Measurements from ENCODE around the gene ZNF581. TPM values are rescaled to one million over a fixed set of nuclear protein-coding genes. Genes with fewer than 3 reads are reported as not detected.

ZNF581 gene
- total RNA-seq, 1 donor from 2014 or later = 24.7 TPM

DNA sequence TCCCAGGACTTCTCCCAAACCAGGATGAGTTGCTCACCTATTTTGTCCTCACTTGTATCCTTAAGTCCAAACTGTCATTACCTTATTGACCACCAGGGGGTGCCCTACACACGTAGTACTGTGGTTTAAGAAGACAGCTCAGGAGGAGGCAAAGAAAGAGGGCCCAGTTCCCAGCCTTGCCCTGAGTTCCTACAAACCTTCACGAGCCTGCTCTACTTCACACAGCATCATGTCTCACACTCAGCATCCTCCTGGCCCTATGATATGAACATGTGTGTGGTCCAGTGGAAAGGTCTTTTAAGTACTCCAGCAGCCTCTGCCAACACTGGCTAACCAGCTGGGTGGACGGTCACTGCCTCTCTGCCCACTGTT lies 11.0 kb upstream of the ZNF581 start:
- TF ChIP-seq, protein P1, sequence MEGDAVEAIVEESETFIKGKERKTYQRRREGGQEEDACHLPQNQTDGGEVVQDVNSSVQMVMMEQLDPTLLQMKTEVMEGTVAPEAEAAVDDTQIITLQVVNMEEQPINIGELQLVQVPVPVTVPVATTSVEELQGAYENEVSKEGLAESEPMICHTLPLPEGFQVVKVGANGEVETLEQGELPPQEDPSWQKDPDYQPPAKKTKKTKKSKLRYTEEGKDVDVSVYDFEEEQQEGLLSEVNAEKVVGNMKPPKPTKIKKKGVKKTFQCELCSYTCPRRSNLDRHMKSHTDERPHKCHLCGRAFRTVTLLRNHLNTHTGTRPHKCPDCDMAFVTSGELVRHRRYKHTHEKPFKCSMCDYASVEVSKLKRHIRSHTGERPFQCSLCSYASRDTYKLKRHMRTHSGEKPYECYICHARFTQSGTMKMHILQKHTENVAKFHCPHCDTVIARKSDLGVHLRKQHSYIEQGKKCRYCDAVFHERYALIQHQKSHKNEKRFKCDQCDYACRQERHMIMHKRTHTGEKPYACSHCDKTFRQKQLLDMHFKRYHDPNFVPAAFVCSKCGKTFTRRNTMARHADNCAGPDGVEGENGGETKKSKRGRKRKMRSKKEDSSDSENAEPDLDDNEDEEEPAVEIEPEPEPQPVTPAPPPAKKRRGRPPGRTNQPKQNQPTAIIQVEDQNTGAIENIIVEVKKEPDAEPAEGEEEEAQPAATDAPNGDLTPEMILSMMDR (IDR thresholded peaks at IDR 0.05) = peak; percentile 83
- Mint-ChIP-seq H3K4me1 (ENCODE audit: low read depth) (peaks cover 36% of the 10 kb centered on the region), H3K27me3 (ENCODE audit: low read depth) (no peaks in the 10 kb centered on the region), H3K9me3 (ENCODE audit: low read depth) (no peaks in the 10 kb centered on the region), H3K36me3 (ENCODE audit: low read depth) (peaks cover 3% of the 10 kb centered on the region), H3K4me3 (ENCODE audit: unreplicated experiment) (no peak overlapping the region), H3K27ac (ENCODE audit: unreplicated experiment) (no peak overlapping the region)
- DNase-seq (ENCODE audit: low spot score) = no peak

DNA sequence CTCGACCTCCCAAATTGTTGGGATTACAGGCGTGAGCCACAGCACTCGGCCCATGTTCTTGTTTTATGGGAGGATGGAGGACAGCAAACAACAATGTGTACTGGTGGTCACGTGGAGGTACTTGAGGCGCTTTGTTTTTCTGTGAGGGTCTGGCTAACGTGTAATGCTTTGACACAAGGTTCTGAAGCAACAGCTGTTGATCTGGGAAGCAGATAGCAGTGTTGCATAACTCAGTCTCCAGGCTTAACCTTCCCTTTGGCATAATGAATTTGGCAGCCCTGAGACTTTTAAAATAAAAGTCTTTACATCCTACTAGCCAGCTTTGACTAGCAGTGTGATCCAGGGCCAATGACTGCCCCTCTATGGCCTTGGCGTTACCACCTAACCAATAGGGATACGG lies 9.6 kb upstream of the ZNF581 start:
- Mint-ChIP-seq H3K27me3 (ENCODE audit: low read depth) (no peaks in the 10 kb centered on the region), H3K27ac (ENCODE audit: unreplicated experiment) (peak overlapping the region; percentile 100), H3K9me3 (ENCODE audit: low read depth) (no peaks in the 10 kb centered on the region), H3K36me3 (ENCODE audit: low read depth) (peaks cover 6% of the 10 kb centered on the region), H3K4me1 (ENCODE audit: low read depth) (peaks cover 43% of the 10 kb centered on the region), H3K4me3 (ENCODE audit: unreplicated experiment) (peak overlapping the region; percentile 95)
- TF ChIP-seq, protein P1 (IDR thresholded peaks at IDR 0.05) = no peak
- DNase-seq (ENCODE audit: low spot score) = no peak

DNA sequence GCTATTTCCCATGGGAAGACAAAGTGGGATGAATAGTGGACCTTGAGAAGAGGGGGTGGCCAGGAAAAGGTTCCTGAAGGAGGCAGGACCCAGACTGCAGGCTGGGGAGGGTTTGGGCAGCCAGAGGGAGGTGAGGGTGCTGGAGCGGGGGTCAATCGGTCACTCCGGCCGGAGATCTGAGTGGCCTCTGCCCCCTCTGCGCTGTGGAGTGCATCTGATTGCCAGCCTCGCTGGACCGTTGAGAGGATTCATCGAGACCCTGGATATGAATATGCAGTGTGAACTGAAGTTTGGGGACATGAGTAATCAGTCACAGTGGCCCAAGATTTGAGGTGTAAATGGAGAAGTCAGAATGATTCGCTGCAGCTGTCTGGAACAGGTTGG lies 8.1 kb upstream of the ZNF581 start:
- H3K4me3 Mint-ChIP-seq (ENCODE audit: unreplicated experiment) = peak overlapping the region; percentile 95
- no peaks in the 10 kb centered on the region for H3K27me3 Mint-ChIP-seq (ENCODE audit: low read depth)
- peak overlapping the region; percentile 100 for H3K27ac Mint-ChIP-seq (ENCODE audit: unreplicated experiment)
- DNase-seq (ENCODE audit: low spot score) = no peak
- H3K36me3 Mint-ChIP-seq (ENCODE audit: low read depth) = peaks cover 8% of the 10 kb centered on the region
- H3K9me3 Mint-ChIP-seq (ENCODE audit: low read depth) = no peaks in the 10 kb centered on the region
- H3K4me1 Mint-ChIP-seq (ENCODE audit: low read depth) = peaks cover 57% of the 10 kb centered on the region
- TF ChIP-seq, protein P1 (IDR thresholded peaks at IDR 0.05) = no peak

DNA sequence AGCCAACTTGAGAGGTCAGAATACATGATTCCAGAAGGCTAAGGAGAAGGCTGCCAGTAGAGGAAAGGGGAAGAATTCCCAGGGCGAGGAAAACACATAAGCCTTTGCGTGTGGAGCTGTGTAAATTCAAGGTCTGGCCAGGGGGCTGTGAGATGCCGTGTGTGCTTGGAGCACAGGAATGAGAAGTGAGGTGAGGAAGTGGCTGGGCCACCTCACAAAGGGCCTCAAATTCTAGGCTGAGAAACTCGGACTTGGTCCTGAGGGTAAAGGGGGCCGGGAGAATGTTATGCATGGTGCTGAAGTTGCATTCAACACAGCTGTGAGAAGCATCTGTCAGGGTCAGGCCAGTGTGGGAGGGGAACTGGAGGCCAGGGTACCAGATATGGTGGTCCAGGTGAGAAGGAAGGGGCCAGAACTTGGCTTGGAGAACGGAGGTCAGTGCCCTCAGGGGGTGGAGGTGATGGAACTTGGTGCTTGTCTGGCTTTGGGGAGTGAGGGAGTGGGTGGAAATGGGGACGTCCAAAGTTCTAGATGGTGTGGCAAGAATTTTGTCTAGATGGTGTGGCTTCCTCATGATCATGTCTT lies 7.5 kb upstream of the ZNF581 start:
- Mint-ChIP-seq H3K36me3 (ENCODE audit: low read depth) (peaks cover 8% of the 10 kb centered on the region), H3K27ac (ENCODE audit: unreplicated experiment) (peak overlapping the region; percentile 100), H3K4me1 (ENCODE audit: low read depth) (peaks cover 60% of the 10 kb centered on the region), H3K27me3 (ENCODE audit: low read depth) (no peaks in the 10 kb centered on the region), H3K4me3 (ENCODE audit: unreplicated experiment) (peak overlapping the region; percentile 95), H3K9me3 (ENCODE audit: low read depth) (no peaks in the 10 kb centered on the region)
- DNase-seq (ENCODE audit: low spot score) = no peak
- TF ChIP-seq, protein P1 (IDR thresholded peaks at IDR 0.05) = no peak

DNA sequence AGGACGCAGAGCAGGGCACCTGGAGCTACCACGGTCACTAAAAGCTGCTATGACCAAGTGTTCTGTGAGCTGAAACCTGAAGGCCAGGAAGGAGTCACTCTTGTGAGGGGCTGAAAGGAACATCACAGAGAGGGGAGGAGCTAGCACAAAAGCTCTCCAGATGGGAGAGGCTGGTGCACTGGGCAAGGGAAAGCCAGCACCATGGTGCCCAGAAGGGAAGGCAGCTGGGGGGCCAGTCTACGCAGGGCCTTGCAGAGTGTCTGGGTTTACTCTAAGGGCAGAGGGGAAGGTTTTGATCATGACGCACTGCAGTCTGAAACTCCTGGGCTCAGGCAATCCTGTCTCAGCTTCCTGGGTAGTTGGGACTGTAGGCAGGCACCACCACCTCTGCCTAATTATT lies 6.7 kb upstream of the ZNF581 start:
- H3K36me3 Mint-ChIP-seq (ENCODE audit: low read depth) = peaks cover 8% of the 10 kb centered on the region
- peaks cover 60% of the 10 kb centered on the region for H3K4me1 Mint-ChIP-seq (ENCODE audit: low read depth)
- H3K9me3 Mint-ChIP-seq (ENCODE audit: low read depth) = no peaks in the 10 kb centered on the region
- TF ChIP-seq, protein P1 (IDR thresholded peaks at IDR 0.05) = no peak
- H3K4me3 Mint-ChIP-seq (ENCODE audit: unreplicated experiment) = peak overlapping the region; percentile 95
- no peak for DNase-seq (ENCODE audit: low spot score)
- no peaks in the 10 kb centered on the region for H3K27me3 Mint-ChIP-seq (ENCODE audit: low read depth)
- H3K27ac Mint-ChIP-seq (ENCODE audit: unreplicated experiment) = peak overlapping the region; percentile 100
